ENCODE data around the gene KIF5A. TPM values are rescaled to one million over a fixed set of nuclear protein-coding genes. Genes with fewer than 3 reads are reported as not detected.

Gene KIF5A
- total RNA-seq, 1 experiment from 2014 or later = 3.0 TPM

- no peak for ATAC-seq
- Histone ChIP-seq H3K27ac (ENCODE audit: low read length) (no peak overlapping the region), H3K27me3 (ENCODE audit: control insufficient read depth, insufficient read depth, low read length) (no peaks in the 10 kb centered on the region), H3K36me3 (ENCODE audit: control insufficient read depth, insufficient read depth, low read length) (peaks cover 14% of the 10 kb centered on the region), H3K4me1 (ENCODE audit: control insufficient read depth, insufficient read depth, low read length) (no peaks in the 10 kb centered on the region), H3K9me3 (ENCODE audit: control insufficient read depth, insufficient read depth, low read depth, low read length) (no peaks in the 10 kb centered on the region), H3K4me3 (ENCODE audit: low read depth in 2 of 2, low read length in 2 of 2) (no peak overlapping the region)
- BruUV-seq (replicated peaks) = no TSS peak
- ChIA-PET POLR2A (interaction anchor here (0.6 kb wide), 1 partner anchor 82 kb away, joined by 5 read pairs; no protein-coding TSS in a partner anchor), CTCF (no interaction called here)
- TF ChIP-seq REST (IDR thresholded peaks at IDR 0.05; ENCODE audit: insufficient read depth in 1 of 2, low read depth in 2 of 2, low read length in 1 of 2) = no peak
- TF ChIP-seq TCF7L2 (IDR thresholded peaks at IDR 0.05; ENCODE audit: low read depth, low read length) = no peak
- TF ChIP-seq POLR2AphosphoS5 (IDR thresholded peaks at IDR 0.05; ENCODE audit: low read depth, low read length) = no peak
- no peak for TF ChIP-seq SIN3A (IDR thresholded peaks at IDR 0.05; ENCODE audit: borderline replicate concordance, insufficient read depth, low read depth, low read length)
- no peak for TF ChIP-seq CTCF (IDR thresholded peaks at IDR 0.05)
- in situ Hi-C loops (cut with HindIII; ENCODE audit: low pct_unique_long_range_greater_than_20kb, low sequenced_read_pairs) = no loop called here
- intact Hi-C loops (cut with micrococcal nuclease; ENCODE audit: unreplicated experiment) = no loop called here
- no peak for DNase-seq (ENCODE audit: low read depth, low spot score)
These were observed 14.8 kb upstream of the KIF5A start for GRCh38 chr12:57534991-57535543.

DNA sequence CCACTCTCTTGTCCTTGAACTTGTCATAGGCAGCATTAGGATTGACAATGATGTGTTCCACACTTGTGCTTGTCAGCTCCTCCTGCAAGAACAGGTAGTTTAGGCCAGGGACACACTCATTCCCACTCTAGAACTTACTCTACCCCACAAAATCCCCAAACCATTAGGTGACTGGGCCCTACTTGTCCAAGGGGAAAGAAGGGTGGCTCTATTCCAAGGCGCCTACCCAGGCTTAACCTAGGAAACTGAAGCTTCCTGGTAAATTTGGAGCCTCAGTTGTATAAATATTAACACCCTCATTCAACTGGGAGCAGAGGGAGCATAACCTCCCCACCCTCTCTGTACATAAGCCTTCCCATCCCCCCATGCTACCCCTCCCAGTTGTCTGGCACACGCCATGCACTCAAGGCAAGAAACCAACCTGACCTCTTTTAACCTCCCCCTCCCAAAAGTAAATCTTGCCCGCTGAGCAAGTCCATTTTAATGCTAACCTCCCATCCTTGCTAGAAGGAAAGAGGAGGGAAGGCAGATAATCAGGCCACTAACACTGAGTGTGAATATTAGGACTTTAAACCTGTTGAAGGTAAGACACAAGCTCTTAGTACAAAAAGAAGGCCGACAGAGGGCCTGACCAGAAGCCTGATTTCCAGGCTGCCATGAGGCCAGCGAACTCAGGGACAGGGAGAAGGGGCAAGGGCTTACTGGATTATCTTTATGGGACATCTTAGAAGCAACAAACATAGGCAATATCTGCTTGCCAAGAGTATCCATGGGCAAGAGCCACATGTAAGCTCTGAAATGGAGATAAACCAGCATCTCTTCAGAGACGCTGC lies 13.9 kb upstream of the KIF5A start:
- CTCF ChIA-PET = no interaction called here
- no TSS peak for BruUV-seq (replicated peaks)
- Histone ChIP-seq H3K4me3 (ENCODE audit: low read depth in 2 of 2, low read length in 2 of 2) (no peak overlapping the region), H3K4me1 (ENCODE audit: control insufficient read depth, insufficient read depth, low read length) (no peaks in the 10 kb centered on the region), H3K36me3 (ENCODE audit: control insufficient read depth, insufficient read depth, low read length) (peaks cover 6% of the 10 kb centered on the region), H3K27me3 (ENCODE audit: control insufficient read depth, insufficient read depth, low read length) (no peaks in the 10 kb centered on the region), H3K27ac (ENCODE audit: low read length) (no peak overlapping the region), H3K9me3 (ENCODE audit: control insufficient read depth, insufficient read depth, low read depth, low read length) (no peaks in the 10 kb centered on the region)
- ATAC-seq = no peak
- no peak for DNase-seq (ENCODE audit: low read depth, low spot score)
- POLR2A ChIA-PET = no interaction called here
- intact Hi-C loops (cut with micrococcal nuclease; ENCODE audit: unreplicated experiment) = no loop called here
- in situ Hi-C loops (cut with HindIII; ENCODE audit: low pct_unique_long_range_greater_than_20kb, low sequenced_read_pairs) = no loop called here
- TF ChIP-seq REST (IDR thresholded peaks at IDR 0.05; ENCODE audit: insufficient read depth in 1 of 2, low read depth in 2 of 2, low read length in 1 of 2) (no peak), SIN3A (IDR thresholded peaks at IDR 0.05; ENCODE audit: borderline replicate concordance, insufficient read depth, low read depth, low read length) (no peak), POLR2AphosphoS5 (IDR thresholded peaks at IDR 0.05; ENCODE audit: low read depth, low read length) (no peak)
